Measurements from ENCODE around the gene CTNND2.

Gene CTNND2

DNA sequence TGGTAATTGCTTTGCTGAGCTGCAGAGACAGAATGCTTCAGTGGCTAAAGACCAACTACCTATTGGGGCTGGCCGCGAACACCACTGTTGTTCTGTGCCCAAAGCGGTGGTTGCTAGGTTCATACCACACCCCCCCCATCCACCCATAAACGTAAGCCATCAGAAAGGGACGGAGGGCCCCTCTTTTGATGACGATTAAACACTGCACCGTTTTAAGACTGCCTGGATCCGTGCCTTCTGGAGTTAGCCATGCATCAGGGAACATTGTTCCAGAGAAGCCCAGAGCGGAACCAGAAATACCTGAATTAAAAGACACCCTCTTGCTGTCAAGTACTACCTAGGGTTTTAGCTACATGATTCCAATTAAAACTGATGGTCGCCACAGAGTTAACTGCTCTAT lies 774.1 kb downstream of the CTNND2 start:
- no peaks in the 10 kb centered on the region for H3K36me3 ChIP-seq (ENCODE audit: control insufficient read depth, insufficient read depth, low read length)
- H3K4me3 ChIP-seq (ENCODE audit: extremely low read depth, insufficient read depth, low read length, poor library complexity, severe bottlenecking) = no peak overlapping the region
- H3K4me1 ChIP-seq (ENCODE audit: control insufficient read depth, insufficient read depth, low read length, poor library complexity, severe bottlenecking) = no peaks in the 10 kb centered on the region
- 85 to 94% methylated on average over 6 to 7 of the region's 10 CpGs for WGBS, 2 experiments (ENCODE audit: insufficient coverage in 2 of 2)
- no peak overlapping the region for H3K27ac ChIP-seq (ENCODE audit: low read depth, low read length, severe bottlenecking)
- no peaks in the 10 kb centered on the region for H3K9me3 ChIP-seq (ENCODE audit: control insufficient read depth, low read length)

DNA sequence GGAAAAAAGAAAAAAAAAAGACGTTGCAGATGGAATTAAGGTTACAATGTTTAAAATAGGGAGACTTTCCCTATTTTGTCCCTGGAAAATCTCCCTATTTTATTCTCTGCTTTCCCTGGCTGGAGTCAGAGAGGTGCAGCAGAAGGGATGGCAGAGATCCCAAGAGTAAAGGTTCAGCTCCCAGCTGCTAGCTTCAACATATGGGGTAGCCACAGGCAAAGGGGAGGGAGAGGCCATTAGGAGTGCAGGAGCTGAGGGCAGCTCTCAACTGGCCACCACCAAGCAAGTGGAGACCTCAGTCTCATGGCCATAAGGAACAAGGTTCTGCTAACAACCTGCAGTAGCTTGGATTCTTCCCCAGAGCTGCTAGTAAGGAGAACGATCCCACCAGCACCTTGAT lies 776.2 kb downstream of the CTNND2 start:
- no peak overlapping the region for H3K4me3 ChIP-seq (ENCODE audit: extremely low read depth, insufficient read depth, low read length, poor library complexity, severe bottlenecking)
- H3K36me3 ChIP-seq (ENCODE audit: control insufficient read depth, insufficient read depth, low read length) = no peaks in the 10 kb centered on the region
- H3K27ac ChIP-seq (ENCODE audit: low read depth, low read length, severe bottlenecking) = no peak overlapping the region
- H3K9me3 ChIP-seq (ENCODE audit: control insufficient read depth, low read length) = no peaks in the 10 kb centered on the region
- H3K4me1 ChIP-seq (ENCODE audit: control insufficient read depth, insufficient read depth, low read length, poor library complexity, severe bottlenecking) = no peaks in the 10 kb centered on the region
- 92 to 100% methylated on average over 1 to 2 of the region's 2 CpGs for WGBS, 2 experiments (ENCODE audit: insufficient coverage in 2 of 2)

GRCh38 chr5:11126844-11127243 lies 777.4 kb downstream of the CTNND2 start:
- Histone ChIP-seq H3K4me1 (ENCODE audit: control insufficient read depth, insufficient read depth, low read length, poor library complexity, severe bottlenecking) (no peaks in the 10 kb centered on the region), H3K4me3 (ENCODE audit: extremely low read depth, insufficient read depth, low read length, poor library complexity, severe bottlenecking) (no peak overlapping the region), H3K9me3 (ENCODE audit: control insufficient read depth, low read length) (no peaks in the 10 kb centered on the region), H3K27ac (ENCODE audit: low read depth, low read length, severe bottlenecking) (no peak overlapping the region), H3K36me3 (ENCODE audit: control insufficient read depth, insufficient read depth, low read length) (no peaks in the 10 kb centered on the region)
- 76 to 97% methylated on average over 2 to 4 of the region's 4 CpGs for WGBS, 2 experiments (ENCODE audit: insufficient coverage in 2 of 2)

GRCh38 chr5:11121885-11122284 lies 782.4 kb downstream of the CTNND2 start:
- Histone ChIP-seq H3K4me3 (ENCODE audit: extremely low read depth, insufficient read depth, low read length, poor library complexity, severe bottlenecking) (no peak overlapping the region), H3K9me3 (ENCODE audit: control insufficient read depth, low read length) (no peaks in the 10 kb centered on the region), H3K27ac (ENCODE audit: low read depth, low read length, severe bottlenecking) (no peak overlapping the region), H3K36me3 (ENCODE audit: control insufficient read depth, insufficient read depth, low read length) (no peaks in the 10 kb centered on the region), H3K4me1 (ENCODE audit: control insufficient read depth, insufficient read depth, low read length, poor library complexity, severe bottlenecking) (no peaks in the 10 kb centered on the region)
- WGBS, 2 experiments (ENCODE audit: insufficient coverage in 2 of 2) = 94% methylated on average over 2 to 3 of the region's 3 CpGs

DNA sequence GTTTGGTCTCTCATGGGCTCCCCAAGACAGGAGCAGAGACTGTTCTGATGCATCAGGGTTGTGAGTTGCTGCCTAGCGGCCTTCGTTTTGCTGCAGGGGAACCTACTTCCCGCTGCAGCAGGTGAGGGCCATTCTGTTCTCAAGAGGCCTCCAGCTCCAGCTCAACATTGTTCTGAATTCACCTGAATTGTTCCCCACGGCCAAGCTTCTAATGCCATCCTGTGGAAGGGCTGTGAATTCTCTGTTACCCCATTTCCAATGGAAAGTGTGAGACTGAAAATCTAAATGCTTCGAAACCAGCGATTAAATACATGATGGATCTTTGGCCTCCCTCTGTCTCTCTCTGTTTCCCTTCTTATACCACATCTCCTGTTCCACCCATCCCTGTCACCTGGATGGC lies 794.1 kb downstream of the CTNND2 start:
- Histone ChIP-seq H3K36me3 (ENCODE audit: control insufficient read depth, insufficient read depth, low read length) (no peaks in the 10 kb centered on the region), H3K4me1 (ENCODE audit: control insufficient read depth, insufficient read depth, low read length, poor library complexity, severe bottlenecking) (no peaks in the 10 kb centered on the region), H3K27ac (ENCODE audit: low read depth, low read length, severe bottlenecking) (no peak overlapping the region), H3K4me3 (ENCODE audit: extremely low read depth, insufficient read depth, low read length, poor library complexity, severe bottlenecking) (no peak overlapping the region), H3K9me3 (ENCODE audit: control insufficient read depth, low read length) (peaks cover 6% of the 10 kb centered on the region)
- 90% methylated on average over 4 to 6 of the region's 6 CpGs for WGBS, 2 experiments (ENCODE audit: insufficient coverage in 2 of 2)

DNA sequence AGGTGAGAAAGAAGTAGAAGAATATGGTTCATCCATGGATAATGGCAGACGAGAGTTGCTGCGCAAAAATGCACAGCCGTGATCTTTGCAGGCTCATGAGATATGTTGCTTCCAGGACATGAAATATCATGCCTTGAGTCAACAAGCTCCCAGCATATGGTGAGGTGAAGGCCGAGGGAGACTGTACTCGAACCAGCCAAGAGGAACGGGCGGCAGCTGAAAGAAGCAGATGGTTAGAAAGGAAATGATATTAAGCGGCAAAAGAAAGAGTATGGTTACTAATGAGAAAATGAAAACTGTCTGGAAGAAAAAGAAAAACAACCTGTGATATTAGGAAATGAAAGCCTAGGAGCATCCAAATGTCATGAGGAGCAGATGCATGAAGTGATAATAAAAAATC lies 798.5 kb downstream of the CTNND2 start:
- Histone ChIP-seq H3K4me1 (ENCODE audit: control insufficient read depth, insufficient read depth, low read length, poor library complexity, severe bottlenecking) (no peaks in the 10 kb centered on the region), H3K36me3 (ENCODE audit: control insufficient read depth, insufficient read depth, low read length) (no peaks in the 10 kb centered on the region), H3K4me3 (ENCODE audit: extremely low read depth, insufficient read depth, low read length, poor library complexity, severe bottlenecking) (no peak overlapping the region), H3K27ac (ENCODE audit: low read depth, low read length, severe bottlenecking) (no peak overlapping the region), H3K9me3 (ENCODE audit: control insufficient read depth, low read length) (no peaks in the 10 kb centered on the region)
- WGBS, 2 experiments (ENCODE audit: insufficient coverage in 2 of 2) = 96 to 98% methylated on average over 8 of the region's 8 CpGs

GRCh38 chr5:11104651-11105112 lies 799.6 kb downstream of the CTNND2 start:
- Histone ChIP-seq H3K4me3 (ENCODE audit: extremely low read depth, insufficient read depth, low read length, poor library complexity, severe bottlenecking) (no peak overlapping the region), H3K9me3 (ENCODE audit: control insufficient read depth, low read length) (no peaks in the 10 kb centered on the region), H3K27ac (ENCODE audit: low read depth, low read length, severe bottlenecking) (no peak overlapping the region), H3K4me1 (ENCODE audit: control insufficient read depth, insufficient read depth, low read length, poor library complexity, severe bottlenecking) (no peaks in the 10 kb centered on the region), H3K36me3 (ENCODE audit: control insufficient read depth, insufficient read depth, low read length) (no peaks in the 10 kb centered on the region)
- 78 to 86% methylated on average over 7 to 9 of the region's 9 CpGs for WGBS, 2 experiments (ENCODE audit: insufficient coverage in 2 of 2)

DNA sequence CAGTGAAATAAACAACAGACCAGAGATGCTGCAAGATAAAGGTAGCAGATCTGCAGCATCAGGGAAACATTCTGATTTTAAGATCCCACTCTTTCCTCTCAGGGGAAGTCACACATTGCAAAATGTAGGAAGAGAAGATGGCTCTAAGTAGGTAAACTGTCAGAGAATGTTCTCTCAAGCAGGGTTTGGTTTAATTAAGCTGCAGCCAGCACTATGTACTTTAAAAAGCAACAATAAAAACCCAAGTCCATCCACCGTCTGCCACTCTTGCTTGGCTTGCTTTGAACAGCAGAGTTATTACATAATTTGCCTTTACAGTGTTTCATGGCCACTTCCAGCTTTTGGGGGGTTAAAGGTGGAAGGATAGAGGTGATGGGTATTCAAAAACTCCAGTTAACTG lies 800.0 kb downstream of the CTNND2 start:
- Histone ChIP-seq H3K4me1 (ENCODE audit: control insufficient read depth, insufficient read depth, low read length, poor library complexity, severe bottlenecking) (no peaks in the 10 kb centered on the region), H3K36me3 (ENCODE audit: control insufficient read depth, insufficient read depth, low read length) (no peaks in the 10 kb centered on the region), H3K4me3 (ENCODE audit: extremely low read depth, insufficient read depth, low read length, poor library complexity, severe bottlenecking) (no peak overlapping the region), H3K9me3 (ENCODE audit: control insufficient read depth, low read length) (no peaks in the 10 kb centered on the region), H3K27ac (ENCODE audit: low read depth, low read length, severe bottlenecking) (no peak overlapping the region)
- WGBS, 2 experiments (ENCODE audit: insufficient coverage in 2 of 2) = no CpG with 5 or more reads among the region's 1 CpG

- Histone ChIP-seq H3K4me3 (ENCODE audit: extremely low read depth, insufficient read depth, low read length, poor library complexity, severe bottlenecking) (no peak overlapping the region), H3K27ac (ENCODE audit: low read depth, low read length, severe bottlenecking) (no peak overlapping the region), H3K9me3 (ENCODE audit: control insufficient read depth, low read length) (peaks cover 3% of the 10 kb centered on the region), H3K36me3 (ENCODE audit: control insufficient read depth, insufficient read depth, low read length) (no peaks in the 10 kb centered on the region), H3K4me1 (ENCODE audit: control insufficient read depth, insufficient read depth, low read length, poor library complexity, severe bottlenecking) (no peaks in the 10 kb centered on the region)
- WGBS, 2 experiments (ENCODE audit: insufficient coverage in 2 of 2) = 86 to 90% methylated on average over 2 to 3 of the region's 3 CpGs
Observed at GRCh38 chr5:11084111-11084510, 820.1 kb downstream of the CTNND2 start.

DNA sequence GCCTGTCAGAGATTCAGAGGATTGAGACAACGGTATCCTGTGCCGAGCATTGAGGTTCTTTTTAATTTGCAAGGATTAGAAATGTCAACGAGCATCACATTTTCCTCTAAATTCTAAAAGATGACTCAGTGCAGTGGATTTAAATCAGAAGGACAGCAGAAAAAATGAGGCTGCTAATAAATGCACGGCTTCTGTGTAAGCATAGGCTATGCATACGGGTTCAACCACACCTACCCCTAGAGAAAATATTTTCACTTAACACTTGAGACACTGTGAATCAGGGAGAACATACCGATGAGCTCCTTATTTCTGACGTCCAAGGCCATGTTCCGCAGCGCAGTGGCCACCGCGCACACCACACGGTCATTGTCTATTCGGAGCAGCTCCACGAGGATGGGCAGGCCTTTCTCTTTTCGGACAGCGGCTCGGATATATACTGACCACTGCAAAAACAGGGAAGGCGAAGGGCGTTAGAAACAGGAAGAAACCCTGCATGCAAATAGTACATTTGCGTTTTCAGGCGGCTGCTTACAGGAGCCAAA lies 821.8 kb downstream of the CTNND2 start:
- 92 to 94% methylated on average over 20 to 21 of the region's 21 CpGs for WGBS, 2 experiments (ENCODE audit: insufficient coverage in 2 of 2)
- no peak overlapping the region for H3K27ac ChIP-seq (ENCODE audit: low read depth, low read length, severe bottlenecking)
- no peaks in the 10 kb centered on the region for H3K9me3 ChIP-seq (ENCODE audit: control insufficient read depth, low read length)
- H3K4me1 ChIP-seq (ENCODE audit: control insufficient read depth, insufficient read depth, low read length, poor library complexity, severe bottlenecking) = no peaks in the 10 kb centered on the region
- H3K4me3 ChIP-seq (ENCODE audit: extremely low read depth, insufficient read depth, low read length, poor library complexity, severe bottlenecking) = no peak overlapping the region
- no peaks in the 10 kb centered on the region for H3K36me3 ChIP-seq (ENCODE audit: control insufficient read depth, insufficient read depth, low read length)

DNA sequence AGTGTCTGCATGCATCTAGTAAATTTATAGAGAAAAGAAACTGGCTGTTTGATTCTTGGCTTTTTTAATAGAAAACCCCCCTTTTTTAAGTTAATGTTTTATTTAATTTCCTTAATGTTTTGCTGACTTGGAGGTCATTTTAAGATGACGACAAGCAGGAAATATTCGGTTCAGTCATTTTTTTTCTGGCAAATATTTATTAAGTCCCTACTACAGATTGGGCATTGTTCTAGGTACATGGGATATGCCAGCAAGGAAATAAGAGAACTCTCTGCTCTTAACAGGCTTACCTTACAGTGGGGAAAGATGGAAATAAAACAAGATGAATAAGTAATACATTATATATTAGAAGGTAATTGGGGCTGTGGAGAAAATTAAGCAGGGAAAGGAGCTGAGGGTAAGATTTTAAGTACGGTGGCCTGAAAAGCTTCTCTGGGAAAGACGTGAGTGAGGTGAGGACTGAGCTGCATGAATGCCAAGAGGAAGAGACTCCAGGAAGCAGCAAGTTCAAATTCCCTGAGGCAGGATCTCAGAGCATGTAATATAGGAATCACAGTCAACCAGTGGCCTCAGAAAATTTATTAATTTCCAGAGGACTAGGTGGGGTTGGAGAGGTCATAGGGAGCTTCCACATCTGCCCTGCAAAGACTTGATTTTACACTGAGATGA lies 827.2 kb downstream of the CTNND2 start:
- H3K36me3 ChIP-seq (ENCODE audit: control insufficient read depth, insufficient read depth, low read length) = no peaks in the 10 kb centered on the region
- 84 to 94% methylated on average over 2 of the region's 4 CpGs for WGBS, 2 experiments (ENCODE audit: insufficient coverage in 2 of 2)

More for the DNA sequence above, 827.2 kb downstream of the CTNND2 start:
- Histone ChIP-seq H3K9me3 (ENCODE audit: control insufficient read depth, low read length) (no peaks in the 10 kb centered on the region), H3K27ac (ENCODE audit: low read depth, low read length, severe bottlenecking) (no peak overlapping the region), H3K4me3 (ENCODE audit: extremely low read depth, insufficient read depth, low read length, poor library complexity, severe bottlenecking) (no peak overlapping the region), H3K4me1 (ENCODE audit: control insufficient read depth, insufficient read depth, low read length, poor library complexity, severe bottlenecking) (no peaks in the 10 kb centered on the region)

Measured in mesodermal cell (in vitro differentiated cells).